A673 (cell line): ENCODE data around the gene RNH1. TPM values are rescaled to one million over a fixed set of nuclear protein-coding genes. Genes with fewer than 3 reads are reported as not detected.

Source experiments
- BruUV-seq: library from RNA; stranded (reverse); fragments of 400-500 nt; replicated peaks from 2 replicates; lab custom pipeline; 2021; lab: Mats Ljungman, UMichigan
- CTCF ChIA-PET: fragments of 300-600 bp; sonication (Branson Sonifier 250); formaldehyde crosslinking; loops from one replicate; lab custom pipeline; 2022; ENCODE audit warnings: antibody characterized with exemption; lab: Charles Lee
- POLR2A ChIA-PET: fragments of 300-600 bp; sonication (Branson Sonifier 250); formaldehyde crosslinking; loops from one replicate; lab custom pipeline; 2022; ENCODE audit warnings: antibody characterized with exemption; ENCODE audit not compliant: low non-redundant PET; lab: Charles Lee
- DNase-seq: peaks from one replicate; pipeline ENCODE4 v3.0.0-alpha.2; 2015; ENCODE audit warnings: low spot score
- H3K27ac ChIP-seq: fragments of 200-600 bp; sonication (generic); 2 replicates; pipeline ENCODE4 v1.5.1; 2016; ENCODE audit warnings: mixed run types, low read depth, mild to moderate bottlenecking, mixed read lengths, antibody characterized with exemption, low read length; ENCODE audit not compliant: poor library complexity, severe bottlenecking
- H3K27me3 ChIP-seq: fragments of 200-600 bp; sonication (generic); replicated peaks from 2 replicates; pipeline ENCODE4 v1.6.1; 2017; ENCODE audit warnings: mixed run types, low read depth, mild to moderate bottlenecking, mixed read lengths, antibody characterized with exemption, low read length; ENCODE audit not compliant: insufficient read depth, poor library complexity
- H3K36me3 ChIP-seq: fragments of 200-600 bp; sonication (generic); 2 replicates; pipeline ENCODE4 v1.6.1; 2016; ENCODE audit warnings: mixed run types, mild to moderate bottlenecking, mixed read lengths, antibody characterized with exemption, low read length; ENCODE audit not compliant: insufficient read depth, poor library complexity, severe bottlenecking
- H3K4me1 ChIP-seq: fragments of 200-600 bp; sonication (generic); 2 replicates; pipeline ENCODE4 v1.6.1; 2017; ENCODE audit warnings: mixed run types, mild to moderate bottlenecking, mixed read lengths, antibody characterized with exemption, low read length; ENCODE audit not compliant: insufficient read depth, poor library complexity, severe bottlenecking
- H3K4me3 ChIP-seq: fragments of 200-600 bp; sonication (generic); 2 replicates; pipeline ENCODE4 v1.5.1; 2016; ENCODE audit warnings: low read depth, mixed run types, mild to moderate bottlenecking, mixed read lengths, low read length; ENCODE audit not compliant: poor library complexity, severe bottlenecking
- H3K9me3 ChIP-seq: fragments of 200-600 bp; sonication (generic); 2 replicates; pipeline ENCODE4 v1.6.1; 2016; ENCODE audit warnings: mixed run types, low read depth, mild to moderate bottlenecking, mixed read lengths, antibody characterized with exemption, low read length; ENCODE audit not compliant: poor library complexity, severe bottlenecking
- EZH2 ChIP-seq: fragments of 200-600 bp; sonication (generic); IDR thresholded peaks from 2 replicates; pipeline ENCODE4 v1.6.1; 2017; ENCODE audit warnings: borderline replicate concordance, low read depth, mild to moderate bottlenecking, mixed read lengths, antibody characterized with exemption, low read length; ENCODE audit not compliant: poor library complexity, severe bottlenecking
- intact Hi-C: fragments of 100-400 bp; cut with micrococcal nuclease; formaldehyde crosslinking; loops from one replicate; pipeline ENCODE4 v1.10.0; 2022; ENCODE audit not compliant: unreplicated experiment
- total RNA-seq: library from RNA; stranded (reverse); gene quantifications from 2 replicates; pipeline ENCODE4 v1.2.3, GENCODE V29; 2021
- TF ChIP-seq, protein P1 (sequence below): fragments of 300-800, 200-600 bp; sonication (generic); conservative IDR thresholded peaks from 2 replicates; pipeline ENCODE4 v1.5.1; 2017; ENCODE audit warnings: low read depth, mild to moderate bottlenecking, antibody characterized with exemption, low read length, moderate library complexity, mixed read lengths

Gene RNH1
- total RNA-seq, 1 experiment from 2014 or later, result 95.4 TPM

DNA sequence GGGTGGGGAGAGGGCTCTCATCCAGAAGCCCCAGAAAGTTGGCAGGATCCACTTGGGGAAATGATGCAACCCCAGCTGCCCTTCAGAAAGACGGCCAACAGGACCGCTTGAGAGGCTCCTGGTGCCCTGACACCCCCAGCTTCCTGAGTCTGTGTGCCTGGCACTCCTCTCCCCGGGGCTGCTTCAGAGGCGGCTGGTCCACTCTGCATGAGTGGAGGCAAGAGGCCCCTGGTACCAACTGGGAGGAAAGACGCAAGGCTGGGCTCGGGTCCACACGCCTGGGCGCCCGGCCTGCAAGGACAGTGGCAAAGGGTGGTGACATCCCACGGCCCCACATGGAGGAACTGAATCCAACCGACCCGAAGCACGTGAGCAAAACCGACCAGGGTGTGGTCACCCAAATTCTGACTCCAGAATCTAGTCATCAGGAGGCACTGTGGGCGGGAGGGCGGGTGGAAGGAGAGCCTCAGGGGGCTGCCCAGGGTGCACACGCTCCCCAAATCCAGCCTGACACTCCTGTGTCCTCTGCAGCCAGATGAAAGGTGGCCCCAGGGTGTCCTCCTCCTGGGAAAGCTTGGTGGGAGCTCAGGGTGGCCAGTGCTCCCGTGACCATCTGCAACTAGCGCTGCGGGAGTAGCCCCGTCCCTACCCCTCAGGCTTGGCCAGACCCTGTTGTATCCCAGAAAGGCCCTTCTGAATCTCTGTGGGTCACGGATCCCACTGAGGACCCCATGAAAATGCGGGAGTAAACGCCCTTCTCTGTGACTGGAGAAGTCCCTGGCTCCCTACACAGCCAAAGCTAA lies 3.7 kb downstream of the RNH1 start:
- TF ChIP-seq, protein P1, sequence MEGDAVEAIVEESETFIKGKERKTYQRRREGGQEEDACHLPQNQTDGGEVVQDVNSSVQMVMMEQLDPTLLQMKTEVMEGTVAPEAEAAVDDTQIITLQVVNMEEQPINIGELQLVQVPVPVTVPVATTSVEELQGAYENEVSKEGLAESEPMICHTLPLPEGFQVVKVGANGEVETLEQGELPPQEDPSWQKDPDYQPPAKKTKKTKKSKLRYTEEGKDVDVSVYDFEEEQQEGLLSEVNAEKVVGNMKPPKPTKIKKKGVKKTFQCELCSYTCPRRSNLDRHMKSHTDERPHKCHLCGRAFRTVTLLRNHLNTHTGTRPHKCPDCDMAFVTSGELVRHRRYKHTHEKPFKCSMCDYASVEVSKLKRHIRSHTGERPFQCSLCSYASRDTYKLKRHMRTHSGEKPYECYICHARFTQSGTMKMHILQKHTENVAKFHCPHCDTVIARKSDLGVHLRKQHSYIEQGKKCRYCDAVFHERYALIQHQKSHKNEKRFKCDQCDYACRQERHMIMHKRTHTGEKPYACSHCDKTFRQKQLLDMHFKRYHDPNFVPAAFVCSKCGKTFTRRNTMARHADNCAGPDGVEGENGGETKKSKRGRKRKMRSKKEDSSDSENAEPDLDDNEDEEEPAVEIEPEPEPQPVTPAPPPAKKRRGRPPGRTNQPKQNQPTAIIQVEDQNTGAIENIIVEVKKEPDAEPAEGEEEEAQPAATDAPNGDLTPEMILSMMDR, result no peak
- TF ChIP-seq EZH2, result no peak
- peak overlapping the region; percentile 91 for H3K4me3 ChIP-seq
- H3K36me3 ChIP-seq, result peaks cover 23% of the 10 kb centered on the region
- peak overlapping the region; percentile 38 for H3K27ac ChIP-seq
- no peaks in the 10 kb centered on the region for H3K27me3 ChIP-seq
- intact Hi-C loops, result no loop called here
- H3K9me3 ChIP-seq, result no peaks in the 10 kb centered on the region
- CTCF ChIA-PET, result no interaction called here
- peaks cover 14% of the 10 kb centered on the region for H3K4me1 ChIP-seq
- POLR2A ChIA-PET, result no interaction called here
- DNase-seq, result no peak
- no TSS peak for BruUV-seq

DNA sequence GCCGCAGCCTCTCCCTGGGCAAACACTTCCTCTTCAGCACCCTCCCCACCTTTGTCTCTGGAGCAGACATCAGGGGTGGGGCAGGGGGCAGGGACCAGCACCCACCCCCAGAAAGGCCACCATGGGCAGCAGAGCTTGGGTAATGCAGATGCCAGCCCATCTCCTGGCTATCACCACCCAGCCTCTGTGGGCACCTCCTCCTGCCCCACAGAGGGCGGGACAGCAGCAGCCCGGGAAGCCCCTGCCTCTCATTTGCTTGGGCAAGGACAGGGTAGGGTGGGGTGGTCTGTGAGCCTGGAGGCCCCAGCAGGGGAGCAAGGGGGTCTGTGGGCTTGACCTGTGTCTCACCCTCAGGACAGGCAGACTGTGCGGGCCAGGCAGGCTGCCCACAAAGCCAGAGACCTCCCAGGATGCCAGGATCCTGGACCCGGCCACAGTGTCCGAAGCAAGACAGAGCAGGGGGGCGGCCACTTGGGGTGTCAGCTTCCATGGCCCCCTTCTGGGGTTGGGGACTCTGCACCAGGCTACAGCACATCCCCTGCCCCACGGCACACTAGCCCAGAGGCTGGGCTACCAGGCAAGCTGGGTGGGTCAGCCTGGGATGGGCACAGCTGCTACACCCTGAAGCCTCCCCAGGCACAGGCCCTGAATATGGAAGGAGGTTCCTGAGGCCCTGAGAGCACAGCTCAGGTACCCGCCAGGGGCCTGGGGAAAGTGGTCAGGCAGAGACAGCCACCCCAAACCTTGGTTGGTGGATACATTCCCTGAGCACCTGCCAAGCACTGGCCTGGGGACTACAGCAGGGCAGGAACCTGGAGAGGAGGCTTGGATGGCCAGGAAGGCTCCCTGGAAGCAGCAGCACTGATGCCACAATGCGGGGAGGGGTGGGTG lies 4.5 kb downstream of the RNH1 start:
- POLR2A ChIA-PET, result no interaction called here

DNA sequence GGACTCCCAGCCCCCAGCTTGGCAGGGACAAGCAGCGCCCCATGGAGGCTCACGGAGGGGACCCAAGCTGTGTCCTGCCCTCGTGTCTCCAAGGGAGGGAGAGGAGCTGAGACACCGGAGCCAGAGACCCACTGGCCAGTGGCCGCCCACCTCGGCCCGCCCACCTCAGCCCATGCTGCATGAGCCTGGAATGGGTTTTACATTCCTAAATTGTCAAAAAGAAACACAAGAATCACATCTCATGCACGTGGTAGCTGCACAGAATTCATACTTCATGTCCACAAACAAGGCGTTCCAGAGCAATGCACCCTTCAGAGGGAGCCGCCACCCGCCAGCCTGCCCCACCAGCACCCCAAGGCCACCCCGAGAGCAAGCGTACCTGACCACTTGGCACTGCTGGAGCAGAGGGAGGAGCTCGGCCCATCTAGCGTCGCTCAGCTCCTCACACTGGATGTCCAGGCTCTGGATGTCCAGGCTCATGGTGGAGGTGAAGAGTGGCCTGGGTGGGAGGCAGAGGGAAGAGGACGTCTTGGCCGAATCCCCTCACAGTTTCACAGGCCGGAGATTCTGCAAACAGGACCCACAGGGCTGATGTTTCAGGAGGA lies 5.3 kb downstream of the RNH1 start:
- Histone ChIP-seq H3K27me3 (no peaks in the 10 kb centered on the region), H3K27ac (no peak overlapping the region), H3K4me1 (peaks cover 14% of the 10 kb centered on the region), H3K9me3 (no peaks in the 10 kb centered on the region), H3K36me3 (peaks cover 29% of the 10 kb centered on the region), H3K4me3 (no peak overlapping the region)
- TF ChIP-seq, protein P1, result no peak
- no peak for TF ChIP-seq EZH2
- POLR2A ChIA-PET, result no interaction called here
- BruUV-seq, result no TSS peak
- intact Hi-C loops, result no loop called here
- CTCF ChIA-PET, result no interaction called here
- DNase-seq, result no peak

More for the DNA sequence above, 4.5 kb downstream of the RNH1 start:
- intact Hi-C loops, result no loop called here
- peaks cover 29% of the 10 kb centered on the region for H3K36me3 ChIP-seq
- no peaks in the 10 kb centered on the region for H3K27me3 ChIP-seq
- TF ChIP-seq EZH2, result no peak
- TF ChIP-seq, protein P1, result no peak
- no peak overlapping the region for H3K27ac ChIP-seq
- DNase-seq, result no peak
- CTCF ChIA-PET, result no interaction called here
- BruUV-seq, result no TSS peak
- no peaks in the 10 kb centered on the region for H3K9me3 ChIP-seq
- no peak overlapping the region for H3K4me3 ChIP-seq
- peaks cover 14% of the 10 kb centered on the region for H3K4me1 ChIP-seq
